OCI-LY7 (cell line): Measurements from ENCODE around the gene SLC24A4. TPM values are rescaled to one million over a fixed set of nuclear protein-coding genes. Genes with fewer than 3 reads are reported as not detected.

Experiments used
- BruUV-seq: library from RNA; stranded (reverse); fragments of 400-500 nt; replicated peaks from 2 replicates; lab custom pipeline; 2021; lab: Mats Ljungman, UMichigan
- CTCF ChIA-PET: fragments of 300-600 bp; sonication (Branson Sonifier 250); formaldehyde crosslinking; loops from one replicate; lab custom pipeline; 2022; ENCODE audit warnings: antibody characterized with exemption; ENCODE audit not compliant: unreplicated experiment; lab: Charles Lee
- POLR2A ChIA-PET: fragments of 300-600 bp; sonication (Branson Sonifier 250); formaldehyde crosslinking; loops from one replicate; lab custom pipeline; 2022; ENCODE audit warnings: antibody characterized with exemption; lab: Charles Lee
- DNase-seq: peaks from one replicate; pipeline ENCODE4 v3.0.0-alpha.2; 2015; ENCODE audit warnings: low spot score
- H2AFZ ChIP-seq: fragments of 200-600 bp; sonication (generic), shearing (Covaris generic); 2 replicates; pipeline ENCODE4 v1.6.1; 2014; ENCODE audit warnings: mild to moderate bottlenecking, antibody characterized with exemption, low read length, moderate library complexity
- H3K27ac ChIP-seq: fragments of 200-600 bp; sonication (generic); 2 replicates; pipeline ENCODE4 v1.5.1; 2014; ENCODE audit warnings: mixed run types, low read depth, mild to moderate bottlenecking, moderate library complexity, low read length, inconsistent platforms; ENCODE audit not compliant: poor library complexity, severe bottlenecking
- H3K36me3 ChIP-seq: fragments of 200-600 bp; sonication (generic); 2 replicates; pipeline ENCODE4 v1.6.1; 2014; ENCODE audit warnings: mild to moderate bottlenecking, antibody characterized with exemption, low read length, moderate library complexity, mixed read lengths; ENCODE audit not compliant: insufficient read depth
- H3K4me1 ChIP-seq: fragments of 200-600 bp; sonication (generic); 2 replicates; pipeline ENCODE4 v1.5.1; 2014; ENCODE audit warnings: mild to moderate bottlenecking, low read length; ENCODE audit not compliant: insufficient read depth, poor library complexity, severe bottlenecking
- H3K4me2 ChIP-seq: fragments of 200-600 bp; sonication (generic); 2 replicates; pipeline ENCODE4 v1.6.1; 2014; ENCODE audit warnings: mild to moderate bottlenecking, low read length
- H3K4me3 ChIP-seq: fragments of 200-600 bp; sonication (generic); 2 replicates; pipeline ENCODE4 v1.5.1; 2014; ENCODE audit warnings: mild to moderate bottlenecking, low read depth, low read length; ENCODE audit not compliant: poor library complexity, severe bottlenecking
- H3K79me2 ChIP-seq: fragments of 200-600 bp; sonication (generic); 2 replicates; pipeline ENCODE4 v1.6.1; 2016; ENCODE audit warnings: low read depth, mild to moderate bottlenecking, low read length, moderate library complexity, mixed read lengths; ENCODE audit not compliant: insufficient read depth
- H3K9me2 ChIP-seq: fragments of 200-600 bp; sonication (generic); 2 replicates; pipeline ENCODE4 v1.6.1; 2016; ENCODE audit warnings: mild to moderate bottlenecking, low read length, mixed read lengths; ENCODE audit not compliant: insufficient read depth
- H3K9me3 ChIP-seq: fragments of 200-600 bp; sonication (generic); 2 replicates; pipeline ENCODE4 v1.6.1; 2014; ENCODE audit warnings: mild to moderate bottlenecking, mixed run types, low read length, mixed read lengths
- H4K20me1 ChIP-seq: fragments of 200-600 bp; sonication (generic); 2 replicates; pipeline ENCODE4 v1.6.1; 2014; ENCODE audit warnings: mild to moderate bottlenecking, antibody characterized with exemption, low read length, moderate library complexity, mixed read lengths; ENCODE audit not compliant: insufficient read depth
- CTCF ChIP-seq: fragments of 200-600 bp; sonication (generic); conservative IDR thresholded peaks from 2 replicates; pipeline ENCODE4 v1.5.1; 2014; ENCODE audit warnings: mild to moderate bottlenecking, antibody characterized with exemption, low read length, moderate library complexity, mixed read lengths
- EZH2phosphoT487 ChIP-seq: fragments of 200-600 bp; sonication (generic); IDR thresholded peaks from 2 replicates; pipeline ENCODE4 v1.6.1; 2018; ENCODE audit warnings: low read depth, borderline replicate concordance, mild to moderate bottlenecking, mixed run types, antibody characterized with exemption, low read length, moderate library complexity, mixed read lengths
- intact Hi-C: fragments of 100-400 bp; cut with micrococcal nuclease; formaldehyde crosslinking; loops from one replicate; pipeline ENCODE4 v1.10.0; 2022; ENCODE audit not compliant: unreplicated experiment
- total RNA-seq, 2 experiments: library from RNA; depleted of rRNA in 1 of 2; stranded (reverse); fragments of >200 nt in 1 of 2; shearing (Covaris generic) in 1 of 2; gene quantifications; 2 replicates each; pipeline ENCODE4 v1.2.3, GENCODE V29; 2014 to 2022

Gene SLC24A4
- total RNA-seq, 2 experiments from 2014 or later: not detected

- no TSS peak for BruUV-seq
- DNase-seq: no peak
- Histone ChIP-seq H3K27ac (no peak overlapping the region), H3K9me3 (no peaks in the 10 kb centered on the region), H3K36me3 (no peaks in the 10 kb centered on the region), H3K79me2 (no peaks in the 10 kb centered on the region), H4K20me1 (no peaks in the 10 kb centered on the region), H3K4me3 (no peak overlapping the region), H3K4me1 (no peaks in the 10 kb centered on the region), H3K9me2 (no peaks in the 10 kb centered on the region), H3K4me2 (no peak overlapping the region), H2AFZ (no peak overlapping the region)
- intact Hi-C loops: no loop called here
- CTCF ChIA-PET: no interaction called here
- no peak for TF ChIP-seq CTCF
- no peak for TF ChIP-seq EZH2phosphoT487
- POLR2A ChIA-PET: no interaction called here
Measured at GRCh38 chr14:92287987-92288386, 35.0 kb upstream of the SLC24A4 start.

- Histone ChIP-seq H3K36me3 (no peaks in the 10 kb centered on the region), H4K20me1 (no peaks in the 10 kb centered on the region), H3K4me1 (no peaks in the 10 kb centered on the region), H3K9me3 (no peaks in the 10 kb centered on the region), H3K79me2 (no peaks in the 10 kb centered on the region), H2AFZ (no peak overlapping the region), H3K4me3 (no peak overlapping the region), H3K27ac (no peak overlapping the region), H3K4me2 (no peak overlapping the region), H3K9me2 (no peaks in the 10 kb centered on the region)
- DNase-seq: no peak
- ChIA-PET CTCF (no interaction called here), POLR2A (no interaction called here)
- BruUV-seq: no TSS peak
- intact Hi-C loops: no loop called here
- no peak for TF ChIP-seq CTCF
- no peak for TF ChIP-seq EZH2phosphoT487
Measured at GRCh38 chr14:92288994-92289660, 33.8 kb upstream of the SLC24A4 start.

GRCh38 chr14:92292673-92293072 lies 30.3 kb upstream of the SLC24A4 start:
- Histone ChIP-seq H4K20me1 (no peaks in the 10 kb centered on the region), H3K79me2 (no peaks in the 10 kb centered on the region), H3K9me3 (no peaks in the 10 kb centered on the region), H3K4me1 (no peaks in the 10 kb centered on the region), H3K36me3 (no peaks in the 10 kb centered on the region), H2AFZ (no peak overlapping the region), H3K4me2 (no peak overlapping the region), H3K9me2 (no peaks in the 10 kb centered on the region), H3K27ac (no peak overlapping the region), H3K4me3 (no peak overlapping the region)
- DNase-seq: no peak
- ChIA-PET POLR2A (no interaction called here), CTCF (interaction anchor here (0.6 kb wide), 1 partner anchor 392 kb away, joined by 14 read pairs; no protein-coding TSS in a partner anchor)
- BruUV-seq: no TSS peak
- intact Hi-C loops: no loop called here
- TF ChIP-seq CTCF (no peak), EZH2phosphoT487 (no peak)
